Stimulated activated CD8-positive, alpha-beta memory T cell treated with anti-CD3 and anti-CD28 coated beads, Interleukin-7, amount 100 ng/mL, for 24 hours (primary cell): ENCODE results near the gene TOR4A.

Source experiments
- DNase-seq: peaks from one replicate; pipeline ENCODE4 v3.0.0-alpha.2; 2020; ENCODE audit warnings: low read depth

TOR4A gene

GRCh38 chr9:137306066-137306849 lies 28.7 kb downstream of the TOR4A start:
- no peak for DNase-seq

- no peak for DNase-seq
Measured at GRCh38 chr9:137306850-137307254, 29.3 kb downstream of the TOR4A start.

GRCh38 chr9:137307255-137308056 lies 29.9 kb downstream of the TOR4A start:
- no peak for DNase-seq

- no peak for DNase-seq
Measured at GRCh38 chr9:137308057-137308619, 30.6 kb downstream of the TOR4A start.

DNA sequence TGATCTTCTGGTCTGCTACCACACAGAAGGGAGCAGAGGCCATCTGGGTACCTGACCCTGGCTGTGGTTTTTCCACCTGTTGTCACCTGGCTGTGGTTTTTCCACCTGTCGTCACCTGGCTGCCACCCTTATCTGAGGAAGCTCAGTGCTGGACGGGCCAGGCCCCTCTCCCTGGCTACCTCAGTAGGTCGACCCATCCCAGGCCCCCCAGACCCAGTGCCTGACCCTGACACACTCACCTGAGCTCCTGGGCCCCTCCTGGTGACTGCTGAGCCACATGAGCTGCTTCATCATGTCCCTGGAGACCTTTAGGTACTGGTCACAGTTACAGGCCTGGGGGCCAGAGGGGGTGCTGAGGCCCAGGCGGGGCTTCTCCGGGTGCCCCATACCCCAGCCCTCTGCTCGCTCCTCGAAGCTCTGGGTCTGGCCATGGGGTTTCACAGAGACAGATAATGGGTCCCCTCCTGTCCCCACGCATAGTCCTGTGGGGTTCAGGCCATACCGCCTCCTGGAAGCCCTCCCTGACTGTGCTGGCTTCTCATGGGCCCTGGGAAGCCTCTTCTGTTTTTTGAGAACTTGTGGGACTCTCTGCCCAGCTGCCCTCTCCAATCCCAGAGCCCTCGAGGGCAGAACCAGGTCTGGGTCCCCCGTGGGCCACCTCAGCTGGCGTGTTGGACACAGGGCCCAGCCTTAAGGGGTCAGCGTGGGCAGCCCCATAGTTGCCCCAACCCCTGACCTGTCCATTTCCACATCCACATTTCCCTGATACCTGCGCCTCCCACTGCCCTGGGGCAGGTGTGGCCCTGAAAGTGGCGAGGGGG lies 32.1 kb downstream of the TOR4A start:
- no peak for DNase-seq

DNA sequence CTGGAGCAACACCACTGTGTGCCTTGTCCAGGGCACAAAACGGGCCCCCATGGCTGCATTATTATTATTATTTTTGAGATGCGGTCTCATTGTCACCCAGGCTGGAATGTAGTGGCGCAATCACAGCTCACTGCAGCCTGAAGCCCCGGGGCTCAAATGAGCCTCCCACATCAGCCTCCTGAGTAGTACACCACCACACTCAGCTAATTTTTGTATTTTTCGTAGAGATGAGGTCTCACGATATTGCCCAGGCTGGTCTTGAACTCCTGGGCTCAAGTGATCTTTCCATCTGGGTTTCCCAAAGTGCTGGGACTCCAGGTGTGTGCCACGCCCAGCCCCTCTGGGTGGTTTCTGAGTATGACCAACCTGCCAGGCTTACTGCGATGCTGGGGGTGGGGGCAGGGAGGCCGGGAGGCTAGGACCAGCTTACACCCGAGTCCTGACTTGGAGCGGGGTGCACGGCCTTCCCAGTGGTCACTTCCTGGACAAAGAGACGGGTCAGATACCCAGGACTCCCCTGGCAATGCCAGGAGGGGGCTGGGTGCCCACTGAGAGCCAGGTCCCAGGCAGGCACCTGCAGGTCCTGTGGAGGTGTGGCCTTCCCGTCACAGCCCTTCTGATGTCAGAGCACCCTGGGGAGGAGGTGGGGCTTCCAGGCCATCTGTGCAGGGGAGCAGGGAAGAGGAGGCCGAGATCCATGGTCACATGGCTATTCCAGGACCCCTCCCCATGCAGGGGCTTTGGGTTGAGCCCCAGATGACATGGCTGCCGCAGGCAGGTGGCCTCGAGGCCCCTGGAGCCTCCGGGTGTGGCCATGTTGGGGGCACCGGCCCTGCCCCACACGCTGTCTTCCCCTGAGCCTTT lies 32.9 kb downstream of the TOR4A start:
- no peak for DNase-seq

GRCh38 chr9:137311171-137311985 lies 33.9 kb downstream of the TOR4A start:
- no peak for DNase-seq

GRCh38 chr9:137311986-137312851 lies 34.7 kb downstream of the TOR4A start:
- DNase-seq = no peak

DNA sequence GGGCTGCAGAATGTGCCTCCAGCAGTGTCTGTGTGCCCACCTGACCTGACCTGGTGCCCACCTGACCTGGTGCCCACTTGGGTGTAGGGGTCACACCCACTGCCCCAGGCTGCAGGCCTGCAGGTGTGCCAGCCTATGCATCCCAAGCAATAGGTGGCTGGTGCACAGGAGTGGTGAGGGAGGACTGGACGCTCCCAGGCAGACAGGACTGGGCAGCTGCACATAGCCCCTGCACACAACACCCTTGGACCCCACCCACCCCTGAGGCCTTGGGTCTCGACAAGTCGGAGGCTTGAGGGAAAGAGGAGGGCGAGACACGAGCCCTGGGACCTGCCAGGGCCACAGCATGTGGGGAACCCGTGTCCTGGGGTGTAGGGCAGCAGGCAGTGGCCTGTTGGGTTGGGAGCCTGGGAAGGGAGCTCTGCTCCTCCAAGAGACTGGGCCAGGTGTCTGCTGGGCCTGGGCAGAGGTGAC lies 35.4 kb downstream of the TOR4A start:
- DNase-seq = no peak

- no peak for DNase-seq
Measured at GRCh38 chr9:137313326-137313936, 35.9 kb downstream of the TOR4A start.

DNA sequence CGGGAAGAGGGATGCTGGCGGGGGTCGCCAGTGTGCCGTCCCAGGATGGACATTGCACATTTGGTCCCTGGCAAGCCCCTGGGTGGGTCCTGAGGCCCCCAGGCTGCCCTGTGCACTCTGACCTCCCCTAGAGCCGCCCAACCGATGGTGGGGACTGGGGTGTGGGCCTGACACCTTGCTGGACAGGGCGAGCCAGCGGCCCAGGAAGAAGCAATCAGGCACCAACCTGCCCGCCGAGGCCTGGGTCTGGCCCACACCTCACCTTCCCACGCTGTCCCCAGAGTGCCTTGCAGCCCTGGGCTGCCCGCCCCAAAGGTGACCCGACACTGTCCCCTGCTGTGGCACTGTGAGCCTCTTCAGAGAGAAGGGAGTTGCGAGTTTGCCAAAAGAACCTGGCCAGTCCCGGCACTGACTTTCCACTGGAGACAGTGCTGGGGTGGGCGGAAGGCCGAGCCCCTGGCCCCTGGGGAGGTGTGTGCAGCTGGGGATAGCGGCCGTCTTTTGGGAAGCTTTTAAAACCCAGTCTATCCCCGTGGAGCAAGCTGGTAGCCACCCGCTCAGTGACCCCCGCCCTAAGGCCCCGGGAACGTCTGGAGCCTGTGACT lies 36.5 kb downstream of the TOR4A start:
- DNase-seq = no peak

- DNase-seq = no peak
Measured at GRCh38 chr9:137314561-137315560, 37.3 kb downstream of the TOR4A start.

- no peak for DNase-seq
Measured at GRCh38 chr9:137315581-137316011, 38.1 kb downstream of the TOR4A start.

DNA sequence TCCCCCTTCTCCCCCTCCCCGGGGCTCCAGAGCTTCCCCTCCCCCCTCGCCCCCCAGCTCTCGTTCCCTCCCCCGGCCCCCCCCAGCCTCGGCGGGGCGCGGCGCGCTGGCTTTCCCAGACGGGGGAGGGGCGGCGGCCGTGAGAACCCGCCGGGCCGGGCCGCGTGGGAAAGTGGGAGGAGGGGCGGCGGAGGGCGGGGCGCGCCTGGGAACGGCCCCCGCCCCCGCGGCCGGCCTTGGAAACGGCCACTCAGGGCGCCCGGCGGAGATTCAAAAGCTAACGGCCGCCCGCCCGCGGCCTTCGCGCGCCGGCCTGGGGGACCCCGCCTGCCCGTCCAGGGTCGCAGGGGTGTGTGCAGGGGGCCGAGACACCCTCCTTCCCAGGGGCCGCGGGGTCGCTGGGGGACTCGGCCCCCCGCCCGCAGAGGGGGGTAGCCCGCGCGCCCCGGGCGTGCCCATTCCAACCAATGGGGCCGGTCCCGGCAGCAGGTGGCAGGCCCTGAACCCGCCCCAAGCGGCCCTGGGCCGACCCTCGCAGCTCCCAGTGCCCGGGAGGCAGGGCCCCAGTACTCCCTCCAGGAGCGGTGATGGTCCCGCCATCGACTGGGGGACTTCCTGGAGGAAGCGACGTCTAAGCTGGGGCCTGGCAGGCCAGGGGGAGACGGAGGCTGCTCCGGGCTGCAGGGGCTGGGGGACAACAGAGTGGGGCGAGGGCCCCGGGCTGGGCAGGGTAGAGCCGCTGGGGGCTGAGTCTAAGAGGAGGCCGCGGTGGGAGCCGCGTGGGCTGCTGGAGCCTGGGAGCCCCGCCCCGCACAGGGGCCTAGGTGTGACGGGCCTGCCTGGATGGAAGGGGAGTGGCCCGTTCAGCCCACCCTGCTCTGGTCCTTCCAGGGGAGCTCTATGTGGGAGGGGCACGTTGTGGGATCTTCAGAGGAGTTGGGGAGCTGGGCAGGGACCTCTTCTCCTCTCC lies 38.8 kb downstream of the TOR4A start:
- DNase-seq = no peak

DNA sequence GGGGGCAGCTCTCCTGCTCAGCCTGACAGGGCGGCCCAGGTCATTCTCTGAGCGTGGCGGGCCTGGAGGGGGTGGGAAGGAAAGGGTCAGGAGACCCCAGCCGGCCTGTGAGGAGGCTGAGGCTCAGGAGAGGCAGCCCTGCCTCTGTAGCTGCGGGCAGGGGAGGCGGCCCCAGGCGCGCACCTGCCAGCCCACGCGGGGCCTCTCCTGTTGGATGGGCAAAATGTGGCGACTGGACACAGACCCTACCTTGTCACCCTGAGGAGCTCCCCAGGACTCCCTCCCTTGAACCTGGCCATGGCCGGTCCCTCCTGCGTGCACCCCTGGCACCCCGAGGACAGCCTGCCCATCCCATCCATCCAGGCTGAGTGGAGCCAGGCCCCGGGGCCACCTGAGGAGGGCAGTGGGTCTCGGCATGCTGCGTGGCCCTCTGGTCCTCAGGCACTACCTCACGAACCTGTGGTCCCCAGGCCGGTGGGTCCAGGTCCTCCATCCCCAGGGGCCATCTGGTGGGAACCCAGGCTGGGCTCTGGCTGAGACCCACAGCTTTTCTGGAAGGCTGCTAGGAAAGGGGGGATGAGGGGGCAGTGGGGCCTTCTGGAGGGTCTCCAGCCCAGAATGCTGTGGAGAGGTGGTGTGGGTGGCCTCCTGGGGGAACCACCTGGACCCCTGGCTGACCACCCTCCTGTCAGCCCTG lies 39.6 kb downstream of the TOR4A start:
- DNase-seq = no peak
